GM12872 (cell line): ENCODE data around the gene CD79A.

Experiments
- CTCF ChIP-seq: IDR thresholded peaks from 3 replicates; pipeline ENCODE4 v1.5.1; 2011; ENCODE audit warnings: low read depth, mild to moderate bottlenecking, low read length, moderate library complexity; ENCODE audit not compliant: insufficient read depth

Gene CD79A

GRCh38 chr19:41920882-41921576 lies 44.0 kb downstream of the CD79A start:
- TF ChIP-seq CTCF: no peak

- no peak for TF ChIP-seq CTCF
Observed at GRCh38 chr19:41921577-41922576, 44.8 kb downstream of the CD79A start.

- TF ChIP-seq CTCF: no peak
Observed at GRCh38 chr19:41922585-41922984, 45.5 kb downstream of the CD79A start.

- TF ChIP-seq CTCF: no peak
Observed at GRCh38 chr19:41923045-41923788, 46.1 kb downstream of the CD79A start.

- TF ChIP-seq CTCF: no peak
Observed at GRCh38 chr19:41924151-41925145, 47.4 kb downstream of the CD79A start.

GRCh38 chr19:41925208-41926003 lies 48.3 kb downstream of the CD79A start:
- no peak for TF ChIP-seq CTCF
